DOHH2 (cell line): ENCODE results near the gene EPB41.

Experiments
- H3F3A ChIP-seq: fragments of 200-600 bp; sonication (generic), shearing (Covaris generic); 2 replicates; pipeline ENCODE4 v1.6.0; 2016; ENCODE audit warnings: antibody characterized with exemption, mild to moderate bottlenecking; ENCODE audit not compliant: control insufficient read depth, insufficient read depth
- H3K27ac ChIP-seq: fragments of 200-600 bp; sonication (generic); 2 replicates; pipeline ENCODE4 v1.5.1; 2014; ENCODE audit warnings: low read depth, mild to moderate bottlenecking, low read length, moderate library complexity
- H3K27me3 ChIP-seq: fragments of 200-600 bp; sonication (generic); 2 replicates; pipeline ENCODE4 v1.6.1; 2014; ENCODE audit warnings: mild to moderate bottlenecking, low read length, mixed read lengths; ENCODE audit not compliant: control insufficient read depth
- H3K36me3 ChIP-seq: fragments of 200-600 bp; sonication (generic); 2 replicates; pipeline ENCODE4 v1.6.1; 2014; ENCODE audit warnings: mild to moderate bottlenecking, low read length, moderate library complexity, mixed read lengths; ENCODE audit not compliant: control insufficient read depth
- H3K4me1 ChIP-seq: fragments of 200-600 bp; sonication (generic); 2 replicates; pipeline ENCODE4 v1.6.1; 2014; ENCODE audit warnings: mild to moderate bottlenecking, low read length, mixed read lengths; ENCODE audit not compliant: control insufficient read depth
- H3K4me2 ChIP-seq: fragments of 200-600 bp; sonication (generic); 2 replicates; pipeline ENCODE4 v1.6.0; 2014; ENCODE audit warnings: mild to moderate bottlenecking, low read length, moderate library complexity
- H3K4me3 ChIP-seq: fragments of 200-600 bp; sonication (generic); 2 replicates; pipeline ENCODE4 v1.5.1; 2014; ENCODE audit warnings: mild to moderate bottlenecking, low read length, mixed read lengths
- H3K79me2 ChIP-seq: fragments of 200-600 bp; sonication (generic); 2 replicates; pipeline ENCODE4 v1.6.1; 2014; ENCODE audit warnings: mild to moderate bottlenecking, low read length, mixed read lengths; ENCODE audit not compliant: control insufficient read depth
- H3K9me2 ChIP-seq: fragments of 200-600 bp; sonication (generic); replicated peaks from 2 replicates; pipeline ENCODE4 v1.6.1; 2014; ENCODE audit warnings: mild to moderate bottlenecking, low read length, mixed read lengths; ENCODE audit not compliant: control insufficient read depth
- H3K9me3 ChIP-seq: fragments of 200-600 bp; sonication (generic); 2 replicates; pipeline ENCODE4 v1.6.1; 2014; ENCODE audit warnings: antibody characterized with exemption, low read length, mixed read lengths; ENCODE audit not compliant: control insufficient read depth, insufficient read depth
- H4K20me1 ChIP-seq: fragments of 200-600 bp; sonication (generic); 2 replicates; pipeline ENCODE4 v1.6.0; 2014; ENCODE audit warnings: low read depth, mild to moderate bottlenecking, antibody characterized with exemption, low read length, moderate library complexity; ENCODE audit not compliant: control insufficient read depth, insufficient read depth
- CTCF ChIP-seq: fragments of 200-600 bp; sonication (generic); IDR thresholded peaks from one replicate; pipeline ENCODE4 v1.5.1; 2014; ENCODE audit warnings: antibody characterized with exemption, mild to moderate bottlenecking, low read depth, low read length; ENCODE audit not compliant: poor library complexity, severe bottlenecking
- EZH2phosphoT487 ChIP-seq: fragments of 200-600 bp; sonication (generic); IDR thresholded peaks from 2 replicates; pipeline ENCODE4 v1.6.1; 2017; ENCODE audit warnings: borderline replicate concordance, mild to moderate bottlenecking, antibody characterized with exemption, low read length, moderate library complexity, mixed read lengths

The EPB41 gene

GRCh38 chr1:29133861-29134694, 219.7 kb downstream of the EPB41 start:
- H3K27ac ChIP-seq: no peak overlapping the region
- no peaks in the 10 kb centered on the region for H3K9me2 ChIP-seq
- no peaks in the 10 kb centered on the region for H3K36me3 ChIP-seq
- no peak overlapping the region for H3K4me3 ChIP-seq
- H4K20me1 ChIP-seq: no peaks in the 10 kb centered on the region
- no peaks in the 10 kb centered on the region for H3K4me1 ChIP-seq
- no peaks in the 10 kb centered on the region for H3F3A ChIP-seq
- H3K9me3 ChIP-seq: no peaks in the 10 kb centered on the region
- no peaks in the 10 kb centered on the region for H3K79me2 ChIP-seq
- TF ChIP-seq CTCF: no peak
- no peak for TF ChIP-seq EZH2phosphoT487
- no peaks in the 10 kb centered on the region for H3K27me3 ChIP-seq
- H3K4me2 ChIP-seq: no peak overlapping the region

- Histone ChIP-seq H3K9me2 (no peaks in the 10 kb centered on the region), H4K20me1 (no peaks in the 10 kb centered on the region), H3K4me2 (no peak overlapping the region), H3K9me3 (no peaks in the 10 kb centered on the region), H3K4me1 (no peaks in the 10 kb centered on the region), H3F3A (no peaks in the 10 kb centered on the region), H3K79me2 (no peaks in the 10 kb centered on the region), H3K36me3 (no peaks in the 10 kb centered on the region), H3K27me3 (no peaks in the 10 kb centered on the region), H3K4me3 (no peak overlapping the region), H3K27ac (no peak overlapping the region)
- TF ChIP-seq CTCF: no peak
- no peak for TF ChIP-seq EZH2phosphoT487
Observed at GRCh38 chr1:29134695-29135028, 220.3 kb downstream of the EPB41 start.

GRCh38 chr1:29136391-29136915, 222.1 kb downstream of the EPB41 start:
- no peak overlapping the region for H3K27ac ChIP-seq
- H3K4me1 ChIP-seq: no peaks in the 10 kb centered on the region
- no peaks in the 10 kb centered on the region for H3F3A ChIP-seq
- H3K79me2 ChIP-seq: no peaks in the 10 kb centered on the region
- H3K4me2 ChIP-seq: no peak overlapping the region
- no peaks in the 10 kb centered on the region for H3K9me2 ChIP-seq
- H3K27me3 ChIP-seq: no peaks in the 10 kb centered on the region
- no peak for TF ChIP-seq EZH2phosphoT487
- no peaks in the 10 kb centered on the region for H3K9me3 ChIP-seq
- no peaks in the 10 kb centered on the region for H3K36me3 ChIP-seq
- no peaks in the 10 kb centered on the region for H4K20me1 ChIP-seq
- H3K4me3 ChIP-seq: no peak overlapping the region

GRCh38 chr1:29142714-29143113, 228.3 kb downstream of the EPB41 start:
- 0 out of 2 replicates have a peak overlapping the region, but pooled peaks have one; percentile 0 for H3K4me2 ChIP-seq
- no peaks in the 10 kb centered on the region for H4K20me1 ChIP-seq
- H3K4me3 ChIP-seq: no peak overlapping the region
- 0 out of 2 replicates have a peak, but pooled peaks cover 5% of the 10 kb centered on the region for H3F3A ChIP-seq
- no peaks in the 10 kb centered on the region for H3K9me2 ChIP-seq
- TF ChIP-seq EZH2phosphoT487 (no peak), CTCF (no peak)
- peaks cover 21% of the 10 kb centered on the region for H3K36me3 ChIP-seq
- no peaks in the 10 kb centered on the region for H3K27me3 ChIP-seq
- no peaks in the 10 kb centered on the region for H3K9me3 ChIP-seq
- no peaks in the 10 kb centered on the region for H3K79me2 ChIP-seq
- H3K4me1 ChIP-seq: peaks cover 18% of the 10 kb centered on the region
- peak overlapping the region; percentile 10; the same call in 1 of the 2 replicates for H3K27ac ChIP-seq
